ENCODE data around the gene NINL.

NINL gene

GRCh38 chr20:25573288-25574251, 11.8 kb downstream of the NINL start:
- Histone ChIP-seq H3K36me3 (replicated peaks) (no peaks in the 10 kb centered on the region), H3K27me3 (replicated peaks) (no peaks in the 10 kb centered on the region), H3K27ac (peak overlapping the region; percentile 48), H3K4me3 (ENCODE audit: low read depth, low read length) (no peak overlapping the region)
- in situ Hi-C loops (cut with HindIII; ENCODE audit: low pct_ligation_motif_present, low sequenced_read_pairs), result no loop called here
- peak; percentile 37 for DNase-seq
- no peak for TF ChIP-seq CTCF (IDR thresholded peaks at IDR 0.05; ENCODE audit: low read depth, low read length, missing control alignments)

GRCh38 chr20:25571817-25572216, 13.5 kb downstream of the NINL start:
- H3K27ac ChIP-seq, result no peak overlapping the region
- no peak for TF ChIP-seq CTCF (IDR thresholded peaks at IDR 0.05; ENCODE audit: low read depth, low read length, missing control alignments)

GRCh38 chr20:25571240-25571639, 14.1 kb downstream of the NINL start:
- DNase-seq, result no peak
- TF ChIP-seq CTCF (IDR thresholded peaks at IDR 0.05; ENCODE audit: low read depth, low read length, missing control alignments), result no peak
- Histone ChIP-seq H3K4me3 (ENCODE audit: low read depth, low read length) (no peak overlapping the region), H3K27ac (no peak overlapping the region), H3K27me3 (replicated peaks) (no peaks in the 10 kb centered on the region), H3K36me3 (replicated peaks) (no peaks in the 10 kb centered on the region)
- in situ Hi-C loops (cut with HindIII; ENCODE audit: low pct_ligation_motif_present, low sequenced_read_pairs), result no loop called here

More at GRCh38 chr20:25571817-25572216, 13.5 kb downstream of the NINL start:
- Histone ChIP-seq H3K36me3 (replicated peaks) (no peaks in the 10 kb centered on the region), H3K27me3 (replicated peaks) (no peaks in the 10 kb centered on the region), H3K4me3 (ENCODE audit: low read depth, low read length) (no peak overlapping the region)
- in situ Hi-C loops (cut with HindIII; ENCODE audit: low pct_ligation_motif_present, low sequenced_read_pairs), result no loop called here
- DNase-seq, result no peak

GRCh38 chr20:25570148-25570530, 15.2 kb downstream of the NINL start:
- Histone ChIP-seq H3K27me3 (replicated peaks) (no peaks in the 10 kb centered on the region), H3K4me3 (ENCODE audit: low read depth, low read length) (no peak overlapping the region), H3K27ac (no peak overlapping the region), H3K36me3 (replicated peaks) (no peaks in the 10 kb centered on the region)
- DNase-seq, result no peak
- in situ Hi-C loops (cut with HindIII; ENCODE audit: low pct_ligation_motif_present, low sequenced_read_pairs), result no loop called here
- no peak for TF ChIP-seq CTCF (IDR thresholded peaks at IDR 0.05; ENCODE audit: low read depth, low read length, missing control alignments)

GRCh38 chr20:25567286-25567685, 18.0 kb downstream of the NINL start:
- no peaks in the 10 kb centered on the region for H3K36me3 ChIP-seq (replicated peaks)
- DNase-seq, result no peak
- no peaks in the 10 kb centered on the region for H3K27me3 ChIP-seq (replicated peaks)
- TF ChIP-seq CTCF (IDR thresholded peaks at IDR 0.05; ENCODE audit: low read depth, low read length, missing control alignments), result no peak
- no peak overlapping the region for H3K27ac ChIP-seq
- in situ Hi-C loops (cut with HindIII; ENCODE audit: low pct_ligation_motif_present, low sequenced_read_pairs), result no loop called here
- no peak overlapping the region for H3K4me3 ChIP-seq (ENCODE audit: low read depth, low read length)

Measured in brain microvascular endothelial cell (primary cell).